Measurements from ENCODE around the gene MAD2L1. TPM values are rescaled to one million over a fixed set of nuclear protein-coding genes. Genes with fewer than 3 reads are reported as not detected.
A peak's percentile ranks its signal among the peaks of the same experiment; 100 is the strongest.

MAD2L1 gene
- total and polyA plus RNA-seq, 2 donors from 2014 or later, result 1.9 to 2.0 TPM

DNA sequence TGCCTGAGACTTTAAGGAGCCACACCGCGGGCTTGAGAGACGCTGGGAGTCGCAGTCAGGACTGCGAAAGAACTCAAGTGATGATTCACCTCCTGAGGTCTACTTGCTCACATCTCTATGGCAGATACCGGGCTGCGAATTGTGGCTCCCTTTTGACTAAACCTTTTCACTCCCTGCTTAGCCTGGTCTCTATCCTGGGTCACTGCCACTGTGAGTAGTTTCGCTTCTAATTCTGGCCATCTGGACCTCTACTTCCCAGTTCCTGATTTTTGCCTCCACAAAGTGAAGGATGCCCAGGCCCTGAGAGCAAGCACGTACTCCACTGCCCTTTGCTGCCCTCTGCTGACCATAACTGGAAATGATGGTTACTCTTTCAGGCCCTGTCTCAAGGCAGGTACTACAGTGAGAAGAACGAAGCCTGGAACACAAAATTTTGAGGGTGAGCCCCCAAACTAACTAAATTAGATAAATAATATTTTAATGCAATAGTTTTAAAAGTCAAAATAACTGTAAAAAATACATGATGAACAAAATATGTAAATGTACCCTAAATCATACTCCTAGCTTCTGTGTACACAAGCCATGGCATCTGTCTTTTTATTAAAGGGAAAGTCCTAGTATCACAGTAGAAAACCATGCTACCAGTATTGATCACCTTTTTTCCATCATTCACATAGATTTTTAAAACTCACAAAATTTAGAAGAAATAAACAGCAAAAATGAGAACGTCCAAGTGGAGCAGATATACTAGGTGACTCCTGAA is 16.7 kb downstream of the MAD2L1 start:
- peak; percentile 96 for TF ChIP-seq CTCF (IDR thresholded peaks at IDR 0.05; ENCODE audit: borderline replicate concordance, extremely low read depth, insufficient read depth)
- FAIRE-seq (peak; percentile 54), DNase-seq (peak; percentile 54 to 91 (median 87))
- Histone ChIP-seq H3K9ac (ENCODE audit: low read length in 3 of 3) (no peak overlapping the region), H3K27me3 (ENCODE audit: control insufficient read depth, insufficient read depth, low read length) (no peaks in the 10 kb centered on the region), H3K9me3 (ENCODE audit: control insufficient read depth in 2 of 3, insufficient read depth in 1 of 3, low read length in 3 of 3) (no peaks in the 10 kb centered on the region), H3K4me3 (ENCODE audit: low read length in 3 of 3) (peak overlapping the region in 1 of 3 donors; percentile 35), H3K4me1 (ENCODE audit: control insufficient read depth in 2 of 3, insufficient read depth in 2 of 3, low read depth in 1 of 3, low read length in 3 of 3) (no peaks in the 10 kb centered on the region), H3K27ac (ENCODE audit: low read depth in 2 of 2, low read length in 2 of 2) (no peak overlapping the region), H3K36me3 (ENCODE audit: control insufficient read depth in 2 of 3, insufficient read depth in 3 of 3, low read length in 3 of 3) (no peaks in the 10 kb centered on the region)
- intact Hi-C loops (cut with DNase I), result loop anchor here (5.0 to 10.0 kb wide), 3 partner anchors 423 to 735 kb away; partner anchors contain the start of gene PDE5A

GRCh38 chr4:120043828-120044227 is 22.8 kb downstream of the MAD2L1 start:
- intact Hi-C loops (cut with DNase I), result no loop called here
- Histone ChIP-seq H3K36me3 (ENCODE audit: control insufficient read depth in 2 of 3, insufficient read depth in 3 of 3, low read length in 3 of 3) (no peaks in the 10 kb centered on the region), H3K9ac (ENCODE audit: low read length in 3 of 3) (no peak overlapping the region), H3K27ac (ENCODE audit: low read depth in 2 of 2, low read length in 2 of 2) (no peak overlapping the region), H3K9me3 (ENCODE audit: control insufficient read depth in 2 of 3, insufficient read depth in 1 of 3, low read length in 3 of 3) (no peaks in the 10 kb centered on the region), H3K4me1 (ENCODE audit: control insufficient read depth in 2 of 3, insufficient read depth in 2 of 3, low read depth in 1 of 3, low read length in 3 of 3) (no peaks in the 10 kb centered on the region), H3K27me3 (ENCODE audit: control insufficient read depth, insufficient read depth, low read length) (no peaks in the 10 kb centered on the region), H3K4me3 (ENCODE audit: low read length in 3 of 3) (no peak overlapping the region)
- DNase-seq (no peak), FAIRE-seq (no peak)
- TF ChIP-seq CTCF (IDR thresholded peaks at IDR 0.05; ENCODE audit: borderline replicate concordance, extremely low read depth, insufficient read depth), result no peak

DNA sequence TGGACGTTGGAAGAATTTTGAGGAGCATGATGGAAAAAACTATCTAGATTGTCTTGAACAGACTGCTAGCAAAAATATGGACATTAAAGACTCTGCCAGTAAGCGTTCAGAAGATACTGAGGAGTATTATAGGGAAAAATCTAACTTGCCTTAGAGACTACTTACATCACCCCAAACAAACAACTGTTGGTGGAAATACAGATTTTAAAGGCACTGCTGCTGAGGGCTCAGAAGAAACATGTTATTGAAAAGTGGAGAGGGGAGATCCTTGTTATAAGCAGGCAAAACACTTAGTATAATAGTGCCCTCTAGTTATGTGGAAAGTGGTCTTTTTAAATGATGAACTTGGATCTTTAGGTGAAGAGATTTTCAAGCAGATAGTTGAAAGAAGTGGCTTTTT is 29.2 kb downstream of the MAD2L1 start:
- no peaks in the 10 kb centered on the region for H3K4me1 ChIP-seq (ENCODE audit: control insufficient read depth in 2 of 3, insufficient read depth in 2 of 3, low read depth in 1 of 3, low read length in 3 of 3)
- FAIRE-seq (no peak), DNase-seq (no peak)
- intact Hi-C loops (cut with DNase I), result no loop called here
- no peaks in the 10 kb centered on the region for H3K27me3 ChIP-seq (ENCODE audit: control insufficient read depth, insufficient read depth, low read length)
- H3K4me3 ChIP-seq (ENCODE audit: low read length in 3 of 3), result no peak overlapping the region
- no peaks in the 10 kb centered on the region for H3K9me3 ChIP-seq (ENCODE audit: control insufficient read depth in 2 of 3, insufficient read depth in 1 of 3, low read length in 3 of 3)
- TF ChIP-seq CTCF (IDR thresholded peaks at IDR 0.05; ENCODE audit: borderline replicate concordance, extremely low read depth, insufficient read depth), result no peak
- H3K27ac ChIP-seq (ENCODE audit: low read depth in 2 of 2, low read length in 2 of 2), result no peak overlapping the region
- H3K36me3 ChIP-seq (ENCODE audit: control insufficient read depth in 2 of 3, insufficient read depth in 3 of 3, low read length in 3 of 3), result no peaks in the 10 kb centered on the region
- no peak overlapping the region for H3K9ac ChIP-seq (ENCODE audit: low read length in 3 of 3)
